A549 (cell line): ENCODE results near the gene LGR6. TPM values are rescaled to one million over a fixed set of nuclear protein-coding genes. Genes with fewer than 3 reads are reported as not detected.
"Not testable (repeated sequence)": the region's sequence is repeated elsewhere in the genome, so short reads cannot be mapped to it uniquely, and the experiment has no call there.

ENCODE experiments used
- ATAC-seq, 2 experiments: fragments of 200-7000 bp in 1 of 2; fragments of >200 bp in 1 of 2; cut with Nextera tagmentation in 1 of 2; cut with Tn5 transposase in 1 of 2; 3 replicates each; pipeline versions ENCODE4 v1.8.0 to v1.9.1; 2018 to 2020; ENCODE audit warnings: mild to moderate bottlenecking in 1 of 2, moderate library complexity in 1 of 2
- CTCF ChIA-PET: fragments of 300-600 bp; sonication (Branson Sonifier 250); formaldehyde crosslinking; extraction: SDS; loops from one replicate; lab custom pipeline; 2021; ENCODE audit warnings: antibody characterized with exemption, inconsistent platforms; lab: Yijun Ruan, JAX
- POLR2A ChIA-PET: fragments of 350-600 bp; formaldehyde crosslinking; extraction: SDS; loops from one replicate; lab custom pipeline; 2021; ENCODE audit warnings: antibody characterized with exemption, inconsistent platforms; lab: Yijun Ruan, JAX
- DNase-seq, 2 experiments: peaks; one replicate each; pipeline versions ENCODE4 v3.0.0 to v3.0.0-alpha.2; 2011 to 2016; ENCODE audit warnings: low read depth in 1 of 2, low spot score in 1 of 2
- FAIRE-seq: peaks from 2 replicates; lab custom pipeline; 2011; peaks lifted over from hg19 to GRCh38; lab: Jason Lieb, UNC
- H3K27ac ChIP-seq, 2 experiments: fragments of >200 bp; sonication (Bioruptor Twin); formaldehyde crosslinking; 3 replicates each; pipeline ENCODE4 v1.5.1; 2016 to 2017
- H3K4me1 ChIP-seq: fragments of >200 bp; sonication (Bioruptor Twin); formaldehyde crosslinking; 3 replicates; pipeline ENCODE4 v1.6.1; 2016
- H3K4me2 ChIP-seq: fragments of >200 bp; sonication (Bioruptor Twin); formaldehyde crosslinking; 3 replicates; pipeline ENCODE4 v1.6.1; 2016
- H3K4me3 ChIP-seq: fragments of >200 bp; sonication (Bioruptor Twin); formaldehyde crosslinking; 3 replicates; pipeline ENCODE4 v1.5.1; 2016
- H3K9me3 ChIP-seq: fragments of >200 bp; sonication (Bioruptor Twin); formaldehyde crosslinking; 3 replicates; pipeline ENCODE4 v1.6.1; 2016
- BHLHE40 ChIP-seq: IDR thresholded peaks from 2 replicates; pipeline ENCODE4 v1.6.1; 2012; ENCODE audit warnings: low read depth, low read length, inconsistent platforms
- CBX8 ChIP-seq: fragments of 200-600 bp; sonication (generic); IDR thresholded peaks from 2 replicates; pipeline ENCODE4 v1.6.1; 2016
- CHD2 ChIP-seq: fragments of 150-350 bp; IDR thresholded peaks from 2 replicates; pipeline ENCODE4 v1.6.1; 2014; ENCODE audit warnings: low read length; ENCODE audit not compliant: partially characterized antibody
- CHD4 ChIP-seq: fragments of 200-600 bp; sonication (generic); IDR thresholded peaks from 2 replicates; pipeline ENCODE4 v1.6.1; 2016; ENCODE audit warnings: antibody characterized with exemption, mild to moderate bottlenecking, borderline replicate concordance
- FOSL2 ChIP-seq, 2 experiments: fragments of 450-650 bp in 1 of 2; fragments of >200 bp in 1 of 2; sonication (Bioruptor Twin) in 1 of 2; formaldehyde crosslinking; IDR thresholded peaks; 2 replicates each; pipeline versions ENCODE4 v1.5.0 to v1.6.1; 2016 to 2020; ENCODE audit warnings: mild to moderate bottlenecking in 1 of 2, moderate library complexity in 1 of 2
- HOXB5 ChIP-seq: fragments of 250-450 bp; sonication (Bioruptor Pico); IDR thresholded peaks from 2 replicates; pipeline ENCODE4 v1.5.0; 2020; ENCODE audit warnings: mild to moderate bottlenecking, moderate library complexity
- JUN ChIP-seq, 2 experiments: fragments of >200 bp; sonication (Bioruptor Twin); formaldehyde crosslinking; IDR thresholded peaks; 2 replicates in 1 of 2; 3 replicates in 1 of 2; pipeline ENCODE4 v1.6.1; 2016 to 2017
- JUNB ChIP-seq: fragments of >200 bp; sonication (Bioruptor Twin); formaldehyde crosslinking; IDR thresholded peaks from 2 replicates; pipeline ENCODE4 v1.6.1; 2016
- MAZ ChIP-seq: fragments of 150-350 bp; IDR thresholded peaks from 2 replicates; pipeline ENCODE4 v1.6.1; 2014; ENCODE audit warnings: antibody characterized with exemption, low read depth, low read length, borderline replicate concordance
- NFE2L2 ChIP-seq: fragments of 150-350 bp; conservative IDR thresholded peaks from 2 replicates; pipeline ENCODE4 v1.6.1; 2014; ENCODE audit warnings: low read length
- NPAS2 ChIP-seq: fragments of 250-450 bp; sonication (Bioruptor Pico); IDR thresholded peaks from 2 replicates; pipeline ENCODE4 v1.8.0; 2022; ENCODE audit warnings: mild to moderate bottlenecking, moderate library complexity, borderline replicate concordance
- NR3C1 ChIP-seq: fragments of >200 bp; sonication (Bioruptor Twin); formaldehyde crosslinking; IDR thresholded peaks from 3 replicates; pipeline ENCODE4 v1.6.1; 2017
- PHF8 ChIP-seq: fragments of 200-600 bp; sonication (generic); IDR thresholded peaks from 2 replicates; pipeline ENCODE4 v1.6.1; 2016; ENCODE audit warnings: low read depth, mild to moderate bottlenecking, antibody characterized with exemption, moderate library complexity, borderline replicate concordance
- POLR2AphosphoS2 ChIP-seq: conservative IDR thresholded peaks from 2 replicates; pipeline ENCODE4 v1.6.1; 2012; ENCODE audit warnings: low read length, improper control_type of control experiment, inconsistent platforms
- RARB ChIP-seq: fragments of 250-450 bp; sonication (Bioruptor Pico); IDR thresholded peaks from 2 replicates; pipeline ENCODE4 v1.8.0; 2021; ENCODE audit warnings: mild to moderate bottlenecking, moderate library complexity
- TFCP2L1 ChIP-seq: fragments of 250-450 bp; sonication (Bioruptor Pico); IDR thresholded peaks from 2 replicates; pipeline ENCODE4 v1.5.0; 2021; ENCODE audit warnings: mild to moderate bottlenecking
- TP53 ChIP-seq: fragments of 250-450 bp; sonication (Bioruptor Pico); IDR thresholded peaks from 2 replicates; pipeline ENCODE4 v1.5.0; 2021; ENCODE audit warnings: mild to moderate bottlenecking, moderate library complexity
- ZNF302 ChIP-seq: fragments of 250-450 bp; sonication (Bioruptor Pico); IDR thresholded peaks from 2 replicates; pipeline ENCODE4 v1.9.0; 2021; ENCODE audit warnings: inconsistent platforms, mild to moderate bottlenecking, moderate library complexity
- WGBS: methylation state at CpG from one replicate; pipeline ENCODE4 v1.1.6; 2017; ENCODE audit errors: missing lambda C conversion rate; 5-methylcytosine and 5-hydroxymethylcytosine counted together
- polyA plus RNA-seq, 4 experiments: library from polyadenylated mRNA; depleted of rRNA in 3 of 4; stranded (reverse); fragments of >200 nt; fragmentation: RNase III in 1 of 4; extraction: RNeasy Plus Mini Kit Qiagen cat#74134 plus additional on column Dnase treatment in 1 of 4; gene quantifications; 2 replicates in 3 of 4; 3 replicates in 1 of 4; pipeline ENCODE4 v1.2.3, GENCODE V29; 2011 to 2017
- TF ChIP-seq, protein P1 (sequence below): fragments of >200 bp; sonication (Bioruptor Twin); formaldehyde crosslinking; IDR thresholded peaks from 3 replicates; pipeline ENCODE4 v1.6.1; 2016
- TF ChIP-seq, protein P2 (sequence below): fragments of 200-600 bp; sonication (generic); IDR thresholded peaks from 2 replicates; pipeline ENCODE4 v1.6.1; 2016; ENCODE audit warnings: antibody characterized with exemption, mild to moderate bottlenecking, moderate library complexity
- TF ChIP-seq, protein P3 (sequence below): fragments of 250-450 bp; sonication (Bioruptor Pico); IDR thresholded peaks from 2 replicates; pipeline ENCODE4 v1.5.0; 2021; ENCODE audit warnings: mild to moderate bottlenecking, moderate library complexity, borderline replicate concordance

Gene LGR6
- polyA plus RNA-seq, 2 of the 4 experiments (the other 2 are of a cell fraction): 0.84 to 1.1 TPM

DNA sequence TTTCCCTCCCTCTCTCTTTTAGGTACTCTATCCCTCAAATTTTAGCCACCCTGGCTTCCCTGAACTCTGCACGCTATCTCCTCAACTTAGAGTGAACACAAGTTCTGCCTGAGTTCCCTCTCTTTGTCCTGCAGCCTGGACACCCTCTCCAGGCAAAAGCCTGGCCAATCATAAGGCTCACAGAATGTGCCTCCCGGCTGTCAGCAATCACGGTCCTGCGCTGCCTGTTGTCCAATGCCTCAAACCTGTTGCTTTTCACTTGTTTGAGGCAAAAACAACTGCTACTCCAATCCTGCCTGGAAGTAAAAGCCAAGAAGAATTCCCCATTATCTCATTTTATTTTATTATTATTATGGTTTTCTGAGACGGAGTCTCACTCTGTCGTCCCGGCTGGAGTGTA is 66.1 kb downstream of the LGR6 start:
- POLR2A ChIA-PET: no interaction called here
- Histone ChIP-seq H3K27ac (no peak overlapping the region), H3K4me3 (no peak overlapping the region), H3K4me1 (0 out of 3 replicates have a peak, but pooled peaks cover under 1% of the 10 kb centered on the region), H3K9me3 (peaks cover 4% of the 10 kb centered on the region; the same call in 2 of the 3 replicates), H3K4me2 (no peak overlapping the region)
- FAIRE-seq: no peak
- CTCF ChIA-PET: interaction anchor here (0.7 to 1.2 kb wide), 3 partner anchors 24 to 71 kb away, joined by 3 to 5 read pairs (median 3); no protein-coding TSS in a partner anchor
- TF ChIP-seq ZNF302 (no peak), JUNB (no peak)
- TF ChIP-seq, protein P1, sequence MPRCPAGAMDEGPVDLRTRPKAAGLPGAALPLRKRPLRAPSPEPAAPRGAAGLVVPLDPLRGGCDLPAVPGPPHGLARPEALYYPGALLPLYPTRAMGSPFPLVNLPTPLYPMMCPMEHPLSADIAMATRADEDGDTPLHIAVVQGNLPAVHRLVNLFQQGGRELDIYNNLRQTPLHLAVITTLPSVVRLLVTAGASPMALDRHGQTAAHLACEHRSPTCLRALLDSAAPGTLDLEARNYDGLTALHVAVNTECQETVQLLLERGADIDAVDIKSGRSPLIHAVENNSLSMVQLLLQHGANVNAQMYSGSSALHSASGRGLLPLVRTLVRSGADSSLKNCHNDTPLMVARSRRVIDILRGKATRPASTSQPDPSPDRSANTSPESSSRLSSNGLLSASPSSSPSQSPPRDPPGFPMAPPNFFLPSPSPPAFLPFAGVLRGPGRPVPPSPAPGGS: no peak
- DNase-seq: no peak
- ATAC-seq: no peak
- 84% methylated on average over 7 of the region's 7 CpGs for WGBS

DNA sequence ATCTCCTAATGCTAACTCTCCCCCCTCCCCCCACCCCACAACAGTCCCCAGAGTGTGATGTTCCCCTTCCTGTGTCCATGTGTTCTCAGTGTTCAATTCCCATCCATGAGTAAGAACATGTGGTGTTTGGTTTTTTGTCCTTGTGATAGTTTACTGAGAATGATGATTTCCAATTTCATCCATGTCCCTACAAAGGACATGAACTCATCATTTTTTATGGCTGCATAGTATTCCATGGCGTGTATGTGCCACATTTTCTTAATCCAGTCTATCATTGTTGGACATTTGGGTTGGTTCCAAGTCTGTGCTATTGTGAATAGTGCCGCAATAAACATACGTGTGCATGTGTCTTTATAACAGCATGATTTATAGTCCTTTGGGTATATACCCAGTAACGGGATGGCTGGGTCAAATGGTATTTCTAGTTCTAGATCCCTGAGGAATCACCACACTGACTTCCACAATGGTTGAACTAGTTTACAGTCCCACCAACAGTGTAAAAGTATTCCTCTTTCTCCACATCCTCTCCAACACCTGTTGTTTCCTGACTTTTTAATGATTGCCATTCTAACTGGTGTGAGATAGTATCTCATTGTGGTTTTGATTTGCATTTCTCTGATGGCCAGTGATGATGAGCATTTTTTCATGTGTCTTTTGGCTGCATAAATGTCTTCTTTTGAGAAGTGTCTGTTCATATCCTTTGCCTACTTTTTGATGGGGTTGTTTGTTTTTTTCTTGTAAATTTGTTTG is 67.8 kb downstream of the LGR6 start:
- POLR2A ChIA-PET, CTCF ChIA-PET, H3K4me1 ChIP-seq, H3K4me2 ChIP-seq, H3K9me3 ChIP-seq, FAIRE-seq, H3K27ac ChIP-seq, ATAC-seq, DNase-seq, H3K4me3 ChIP-seq: not testable (repeated sequence)
- WGBS: 60% methylated on average over 4 of the region's 4 CpGs

DNA sequence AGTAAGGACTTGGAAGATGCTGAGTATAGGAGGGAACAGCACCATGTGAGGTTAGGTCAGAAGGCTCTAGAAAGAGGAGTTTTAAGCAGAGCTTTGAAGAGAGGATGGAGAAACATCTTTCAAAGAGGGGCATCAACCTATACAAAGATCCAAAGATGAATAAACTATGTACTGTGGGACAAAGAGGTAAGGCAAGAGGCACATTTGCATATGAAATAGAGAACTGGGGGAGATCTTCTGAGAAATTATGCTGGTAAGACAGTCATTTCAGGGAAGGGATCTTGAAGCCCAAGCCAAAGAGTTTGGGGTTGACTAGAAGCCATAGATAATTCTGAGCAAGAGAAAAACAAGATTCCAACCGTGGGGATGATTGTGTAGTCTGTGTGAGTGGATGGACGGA is 70.0 kb downstream of the LGR6 start:
- ATAC-seq (no peak), FAIRE-seq (no peak), DNase-seq (no peak)
- WGBS: 6% methylated on average over 2 of the region's 2 CpGs
- H3K4me1 ChIP-seq: no peaks in the 10 kb centered on the region
- no peak overlapping the region for H3K4me2 ChIP-seq
- CTCF ChIA-PET: interaction anchor here (0.8 to 2.8 kb wide), 4 partner anchors 11 to 52 kb away, joined by 4 to 11 read pairs (median 6); no protein-coding TSS in a partner anchor
- H3K4me3 ChIP-seq: no peak overlapping the region
- no peak overlapping the region for H3K27ac ChIP-seq
- H3K9me3 ChIP-seq: peaks cover 4% of the 10 kb centered on the region; the same call in 2 of the 3 replicates
- TF ChIP-seq NFE2L2: no peak
- TF ChIP-seq RARB: no peak
- no peak for TF ChIP-seq BHLHE40
- no peak for TF ChIP-seq NR3C1
- TF ChIP-seq JUN (IDR thresholded peaks at IDR 0.05): no peak
- no peak for TF ChIP-seq CHD2
- no peak for TF ChIP-seq PHF8
- no peak for TF ChIP-seq MAZ
- TF ChIP-seq NPAS2 (CRISPR knock-in tag): no peak
- POLR2A ChIA-PET: no interaction called here

DNA sequence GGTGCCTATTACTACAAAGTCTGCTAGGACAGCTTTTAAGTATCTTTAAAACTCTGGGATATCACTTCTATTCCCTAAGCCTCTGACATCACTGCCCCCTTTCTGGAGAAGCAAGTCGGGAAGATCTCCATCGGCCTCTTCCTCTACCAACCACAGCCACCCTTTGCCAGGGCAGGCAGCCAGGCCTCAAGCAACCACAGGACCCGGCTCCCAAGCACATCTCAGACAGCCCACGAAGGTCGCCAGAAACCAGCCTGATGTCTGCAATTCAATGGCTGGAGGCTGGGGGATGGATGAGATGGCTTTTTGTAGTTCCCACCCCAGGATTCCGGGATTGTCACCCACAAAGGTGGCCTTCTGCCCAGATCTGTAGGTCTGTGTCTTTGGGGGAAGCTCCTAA is 70.7 kb downstream of the LGR6 start:
- FAIRE-seq: no peak
- ATAC-seq: no peak
- WGBS: 32% methylated on average over 5 of the region's 6 CpGs
- CTCF ChIA-PET: interaction anchor here (0.8 to 2.8 kb wide), 6 partner anchors 10 to 80 kb away, joined by 3 to 11 read pairs (median 4); no protein-coding TSS in a partner anchor
- H3K4me3 ChIP-seq: no peak overlapping the region
- POLR2A ChIA-PET: no interaction called here
- no peaks in the 10 kb centered on the region for H3K4me1 ChIP-seq
- peaks cover 4% of the 10 kb centered on the region; the same call in 2 of the 3 replicates for H3K9me3 ChIP-seq
- H3K27ac ChIP-seq: no peak overlapping the region
- no peak overlapping the region for H3K4me2 ChIP-seq
- no peak for DNase-seq
- TF ChIP-seq TFCP2L1 (CRISPR knock-in tag) (no peak), CHD2 (no peak), HOXB5 (CRISPR knock-in tag) (no peak), MAZ (no peak), FOSL2 (IDR thresholded peaks at IDR 0.05) (no peak), FOSL2 (CRISPR knock-in tag; IDR thresholded peaks at IDR 0.05) (no peak), CHD4 (no peak), CBX8 (no peak), POLR2AphosphoS2 (no peak), TP53 (CRISPR knock-in tag) (no peak), BHLHE40 (no peak)
- TF ChIP-seq, protein P1: no peak
- TF ChIP-seq, protein P2, sequence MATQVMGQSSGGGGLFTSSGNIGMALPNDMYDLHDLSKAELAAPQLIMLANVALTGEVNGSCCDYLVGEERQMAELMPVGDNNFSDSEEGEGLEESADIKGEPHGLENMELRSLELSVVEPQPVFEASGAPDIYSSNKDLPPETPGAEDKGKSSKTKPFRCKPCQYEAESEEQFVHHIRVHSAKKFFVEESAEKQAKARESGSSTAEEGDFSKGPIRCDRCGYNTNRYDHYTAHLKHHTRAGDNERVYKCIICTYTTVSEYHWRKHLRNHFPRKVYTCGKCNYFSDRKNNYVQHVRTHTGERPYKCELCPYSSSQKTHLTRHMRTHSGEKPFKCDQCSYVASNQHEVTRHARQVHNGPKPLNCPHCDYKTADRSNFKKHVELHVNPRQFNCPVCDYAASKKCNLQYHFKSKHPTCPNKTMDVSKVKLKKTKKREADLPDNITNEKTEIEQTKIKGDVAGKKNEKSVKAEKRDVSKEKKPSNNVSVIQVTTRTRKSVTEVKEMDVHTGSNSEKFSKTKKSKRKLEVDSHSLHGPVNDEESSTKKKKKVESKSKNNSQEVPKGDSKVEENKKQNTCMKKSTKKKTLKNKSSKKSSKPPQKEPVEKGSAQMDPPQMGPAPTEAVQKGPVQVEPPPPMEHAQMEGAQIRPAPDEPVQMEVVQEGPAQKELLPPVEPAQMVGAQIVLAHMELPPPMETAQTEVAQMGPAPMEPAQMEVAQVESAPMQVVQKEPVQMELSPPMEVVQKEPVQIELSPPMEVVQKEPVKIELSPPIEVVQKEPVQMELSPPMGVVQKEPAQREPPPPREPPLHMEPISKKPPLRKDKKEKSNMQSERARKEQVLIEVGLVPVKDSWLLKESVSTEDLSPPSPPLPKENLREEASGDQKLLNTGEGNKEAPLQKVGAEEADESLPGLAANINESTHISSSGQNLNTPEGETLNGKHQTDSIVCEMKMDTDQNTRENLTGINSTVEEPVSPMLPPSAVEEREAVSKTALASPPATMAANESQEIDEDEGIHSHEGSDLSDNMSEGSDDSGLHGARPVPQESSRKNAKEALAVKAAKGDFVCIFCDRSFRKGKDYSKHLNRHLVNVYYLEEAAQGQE: no peak
- TF ChIP-seq, protein P3, sequence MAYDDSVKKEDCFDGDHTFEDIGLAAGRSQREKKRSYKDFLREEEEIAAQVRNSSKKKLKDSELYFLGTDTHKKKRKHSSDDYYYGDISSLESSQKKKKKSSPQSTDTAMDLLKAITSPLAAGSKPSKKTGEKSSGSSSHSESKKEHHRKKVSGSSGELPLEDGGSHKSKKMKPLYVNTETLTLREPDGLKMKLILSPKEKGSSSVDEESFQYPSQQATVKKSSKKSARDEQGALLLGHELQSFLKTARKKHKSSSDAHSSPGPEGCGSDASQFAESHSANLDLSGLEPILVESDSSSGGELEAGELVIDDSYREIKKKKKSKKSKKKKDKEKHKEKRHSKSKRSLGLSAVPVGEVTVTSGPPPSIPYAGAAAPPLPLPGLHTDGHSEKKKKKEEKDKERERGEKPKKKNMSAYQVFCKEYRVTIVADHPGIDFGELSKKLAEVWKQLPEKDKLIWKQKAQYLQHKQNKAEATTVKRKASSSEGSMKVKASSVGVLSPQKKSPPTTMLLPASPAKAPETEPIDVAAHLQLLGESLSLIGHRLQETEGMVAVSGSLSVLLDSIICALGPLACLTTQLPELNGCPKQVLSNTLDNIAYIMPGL (CRISPR knock-in tag): no peak
